ENCODE data around the gene MRPS25. TPM values are rescaled to one million over a fixed set of nuclear protein-coding genes. Genes with fewer than 3 reads are reported as not detected.

MRPS25 gene
- polyA plus RNA-seq, 3 donors: 61.5 to 107 (median 105) TPM

GRCh38 chr3:15091575-15091974 lies 26.5 kb upstream of the MRPS25 start:
- DNase-seq: no peak

DNA sequence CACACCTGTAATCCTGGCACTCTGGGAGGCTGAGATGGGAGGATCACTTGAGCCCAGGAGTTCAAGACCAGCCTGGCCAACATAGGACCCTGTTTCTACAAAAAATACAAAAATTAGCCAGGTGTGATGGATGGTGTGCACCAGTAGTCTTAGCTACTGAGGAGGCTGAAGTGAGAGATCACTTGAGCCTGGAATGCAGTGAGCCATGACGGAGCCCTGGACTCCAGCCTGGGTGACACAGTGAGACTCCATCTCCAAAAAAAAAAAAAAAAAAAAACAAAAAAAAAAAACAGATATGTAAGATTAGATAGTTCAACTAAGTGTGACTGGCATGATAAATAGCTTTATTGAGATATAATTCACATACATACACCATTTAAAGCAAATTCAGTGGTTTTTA lies 24.1 kb upstream of the MRPS25 start:
- no peak for DNase-seq

DNA sequence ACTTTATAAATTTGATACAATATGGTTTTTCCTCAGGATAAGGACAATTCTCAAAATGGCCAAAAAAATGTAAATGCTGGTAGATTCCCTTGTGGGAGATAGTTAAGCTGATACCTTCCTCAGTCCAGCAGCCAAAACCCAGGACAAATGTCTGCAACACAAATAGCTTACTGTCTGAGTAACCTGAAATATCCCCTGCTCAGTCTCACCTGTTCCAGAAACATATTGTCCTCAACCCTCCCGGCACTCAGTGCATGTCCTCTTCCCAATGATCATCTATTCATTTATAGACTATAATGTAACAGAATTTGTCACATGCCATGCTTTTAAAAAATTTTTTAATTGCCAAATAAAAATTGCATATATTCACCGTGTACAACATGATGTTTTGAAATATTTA lies 21.6 kb upstream of the MRPS25 start:
- no peak for DNase-seq

DNA sequence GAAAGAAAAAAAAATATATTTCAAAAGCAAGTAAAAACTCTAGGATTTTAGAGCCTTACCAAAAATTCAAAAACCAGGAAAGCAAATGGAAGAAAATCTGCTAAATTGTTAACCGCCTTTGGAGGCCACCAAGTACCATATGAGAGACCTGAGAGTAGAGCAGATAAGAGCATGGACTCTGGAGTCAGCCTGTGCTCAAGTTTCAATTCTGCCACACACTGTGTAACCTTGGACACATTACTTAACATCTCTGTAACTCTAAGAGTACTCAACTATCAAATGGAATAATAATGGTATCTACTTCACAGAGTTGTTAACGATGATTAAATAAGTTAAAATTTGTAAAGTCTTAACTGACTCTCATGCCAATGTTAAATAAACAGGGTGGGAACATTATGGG lies 21.1 kb upstream of the MRPS25 start:
- DNase-seq: no peak

GRCh38 chr3:15083252-15083651 lies 18.1 kb upstream of the MRPS25 start:
- DNase-seq: no peak

DNA sequence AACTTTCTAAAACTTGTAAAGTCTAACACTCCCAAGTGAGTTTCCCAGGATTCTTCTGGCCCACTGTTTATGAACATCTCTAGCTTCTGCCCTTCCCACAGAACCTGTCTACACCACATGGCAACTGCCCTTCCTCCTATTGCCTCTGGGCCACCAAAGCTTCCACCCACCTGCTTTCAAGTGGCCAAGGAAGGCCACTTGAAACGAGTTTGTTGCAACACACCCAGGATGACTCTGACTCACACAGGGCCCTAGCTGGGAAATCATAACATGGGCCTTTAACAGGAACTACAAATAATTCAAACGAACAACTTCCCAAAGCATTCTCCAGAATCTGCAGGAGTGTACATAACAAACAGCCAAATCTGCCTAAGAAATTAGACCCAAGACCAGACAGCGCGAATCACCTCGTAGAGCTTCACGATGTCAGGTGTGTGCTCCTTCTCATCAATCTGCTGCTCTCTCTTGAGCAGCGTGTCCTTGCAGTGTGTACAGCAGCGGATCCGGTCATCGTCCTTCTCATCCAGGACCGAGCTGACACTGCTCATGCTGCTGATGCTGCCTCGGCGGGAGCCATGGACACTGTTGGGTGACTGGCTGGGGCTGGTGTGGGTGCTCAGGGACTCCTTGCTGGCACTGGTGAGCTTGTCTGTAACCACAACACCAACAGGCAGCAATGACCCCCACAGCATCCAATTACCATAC lies 17.0 kb upstream of the MRPS25 start:
- no peak for DNase-seq

DNA sequence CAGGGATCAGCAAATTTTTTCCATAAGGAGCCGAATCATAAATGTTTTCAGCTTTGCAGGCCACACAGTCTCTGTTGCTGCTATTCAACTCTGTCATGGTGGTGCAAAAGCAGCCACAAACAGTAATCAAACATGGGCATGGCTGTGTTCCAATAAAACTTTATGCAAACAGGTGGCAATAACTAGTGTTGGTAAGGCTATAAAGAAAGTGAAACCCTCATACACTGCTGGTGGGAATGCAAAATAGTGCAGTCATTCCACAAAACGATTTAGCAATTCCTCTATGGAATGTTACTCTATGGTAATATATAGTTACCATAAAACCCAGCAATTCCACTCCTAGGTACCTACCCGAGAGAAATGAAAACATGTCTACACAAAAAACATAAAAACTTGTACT lies 14.0 kb upstream of the MRPS25 start:
- DNase-seq: no peak

DNA sequence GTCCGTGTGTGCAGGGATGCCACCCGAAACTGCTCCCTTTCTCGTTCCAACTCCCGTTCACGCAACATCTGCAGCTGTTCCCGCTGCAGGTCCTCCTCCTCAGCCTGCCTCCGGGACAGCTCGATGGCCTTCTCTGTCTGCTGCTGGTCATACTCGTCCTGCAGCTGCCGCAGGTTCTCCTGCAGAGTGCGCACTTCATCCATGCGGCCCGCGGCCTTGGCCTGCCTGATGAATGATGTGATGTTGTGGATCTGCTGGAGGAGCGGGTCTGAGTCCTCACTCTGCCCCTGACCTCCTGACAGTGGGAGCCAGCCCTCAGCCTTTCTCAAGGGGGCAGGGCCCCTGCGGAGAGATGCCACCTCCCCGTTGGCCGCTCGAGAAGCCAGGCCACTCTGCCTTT lies 9.4 kb upstream of the MRPS25 start:
- DNase-seq: no peak

DNA sequence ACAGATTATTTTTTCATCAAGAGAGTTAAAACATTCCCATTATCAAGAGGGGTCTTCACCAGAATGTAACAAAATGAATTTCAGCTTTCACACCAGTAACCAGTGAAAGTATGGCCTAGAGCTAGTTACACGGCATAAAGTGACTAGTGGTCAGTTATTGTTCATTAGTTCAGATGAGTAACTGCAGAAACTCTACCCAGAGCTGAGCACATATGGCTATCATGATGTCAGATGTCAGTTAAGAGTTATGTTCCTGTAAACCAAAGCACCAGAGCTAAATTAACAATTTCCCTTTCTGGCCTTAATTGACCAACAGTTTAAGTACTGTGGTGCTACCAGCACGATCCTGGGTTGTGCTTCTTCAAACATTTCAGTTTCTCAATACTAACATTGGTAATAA lies 6.6 kb upstream of the MRPS25 start:
- DNase-seq: no peak

DNA sequence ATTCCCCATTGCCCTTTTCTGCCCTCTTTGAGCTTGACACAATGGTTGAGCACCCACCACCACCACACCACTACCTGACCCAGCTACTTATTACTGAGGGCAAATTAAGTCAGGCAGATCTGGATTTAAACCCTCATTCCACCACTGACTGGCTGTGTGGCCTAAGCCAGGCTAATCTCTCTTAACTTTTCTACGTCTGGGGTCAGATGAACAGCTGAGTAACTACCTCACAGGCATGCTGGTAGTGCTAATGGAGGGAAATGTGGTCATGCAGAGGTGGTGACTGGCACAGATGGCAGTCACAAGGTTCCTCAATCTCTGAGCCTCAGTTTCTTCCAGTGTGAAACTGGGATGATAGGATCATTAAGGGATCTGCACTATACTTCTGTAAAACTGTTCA lies 4.3 kb upstream of the MRPS25 start:
- no peak for DNase-seq

DNA sequence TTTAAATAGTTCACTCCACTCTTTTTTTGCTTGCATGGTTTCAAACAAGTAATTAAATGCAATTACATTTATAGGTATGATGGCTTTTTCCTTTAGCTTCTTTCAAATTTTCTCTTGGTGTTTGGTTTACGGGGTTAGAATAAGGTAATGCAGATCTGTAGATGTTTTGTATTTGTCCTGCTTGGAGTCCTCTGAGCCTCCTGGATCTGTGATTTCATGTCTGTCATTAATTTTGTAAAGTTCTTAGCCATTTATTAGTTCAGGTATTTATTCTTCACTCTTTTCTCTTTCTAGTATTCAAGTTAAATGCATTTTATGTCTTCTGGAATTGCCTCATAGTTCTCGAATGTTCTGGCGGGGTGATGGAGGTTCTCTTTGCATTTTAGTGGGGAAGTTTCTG lies 1.4 kb upstream of the MRPS25 start:
- DNase-seq: no peak

DNA sequence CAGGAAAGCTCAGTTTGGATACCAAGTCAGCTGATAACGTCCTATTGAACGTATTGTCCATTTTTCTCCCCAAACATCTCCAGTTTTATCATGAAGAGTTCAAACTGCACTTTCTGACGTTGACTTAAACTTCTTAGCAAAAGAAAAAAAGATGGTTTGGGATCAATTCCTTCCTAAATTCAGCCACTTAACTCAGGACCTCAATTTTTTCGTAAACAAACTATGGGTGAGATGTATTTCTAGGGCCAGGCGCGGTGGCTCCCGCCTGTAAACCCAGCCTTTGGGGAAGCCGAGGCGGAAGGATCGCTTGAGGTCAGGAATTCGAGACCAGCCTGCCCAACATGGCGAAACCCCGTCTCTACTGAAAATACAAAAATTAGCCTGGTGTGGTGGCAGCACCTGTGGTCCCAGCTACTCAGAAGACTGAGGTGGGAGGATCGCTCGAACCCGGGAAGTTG lies 464 bp upstream of the MRPS25 start:
- DNase-seq: no peak

DNA sequence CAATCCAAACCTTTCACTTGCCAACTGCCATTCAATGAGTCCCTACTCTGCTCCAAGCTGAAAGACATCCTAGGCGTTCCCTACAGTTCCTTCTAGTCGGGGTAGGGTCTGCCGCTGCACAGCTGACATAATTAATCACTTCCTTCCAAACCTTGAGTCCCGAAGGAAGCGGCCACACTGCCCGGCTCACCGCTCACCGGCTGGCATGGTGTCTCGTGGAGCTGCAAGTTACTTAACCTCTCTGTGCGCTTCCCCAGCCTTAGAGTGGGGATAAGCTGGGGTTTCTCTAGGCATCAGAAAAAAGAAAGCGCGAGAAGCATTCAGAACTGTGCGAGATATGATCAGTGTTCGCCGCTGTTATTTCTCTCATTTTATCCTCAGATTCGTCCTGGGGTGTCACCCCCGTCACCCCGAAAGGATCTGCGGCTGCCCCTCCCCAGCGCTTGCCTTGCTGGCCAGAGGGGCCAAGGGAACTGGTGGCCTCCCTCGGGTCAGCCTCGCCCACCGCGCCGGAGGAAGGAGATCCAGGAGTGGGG lies 748 bp downstream of the MRPS25 start:
- DNase-seq: no peak

- no peak for DNase-seq
Measured at GRCh38 chr3:15063656-15064286, 1.3 kb downstream of the MRPS25 start.

DNA sequence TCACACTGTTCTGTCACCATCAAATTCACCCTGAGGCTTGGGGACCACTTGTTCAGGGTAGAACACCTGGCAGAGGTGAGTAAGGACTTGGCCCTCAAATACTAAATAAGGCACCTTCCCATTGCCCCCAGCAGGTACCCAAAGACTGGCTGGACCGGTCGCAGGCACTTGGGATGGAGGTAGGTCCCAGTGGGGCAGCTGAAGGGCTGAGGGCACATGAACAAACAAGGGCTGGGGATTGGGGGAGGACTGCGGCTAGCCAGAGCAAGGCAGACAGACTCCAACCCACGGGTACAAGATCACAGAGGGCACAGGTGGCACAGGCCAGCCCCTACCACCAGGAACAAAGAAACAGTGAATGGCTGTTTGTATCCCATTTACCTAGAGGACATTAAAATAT lies 1.9 kb downstream of the MRPS25 start:
- no peak for DNase-seq

DNA sequence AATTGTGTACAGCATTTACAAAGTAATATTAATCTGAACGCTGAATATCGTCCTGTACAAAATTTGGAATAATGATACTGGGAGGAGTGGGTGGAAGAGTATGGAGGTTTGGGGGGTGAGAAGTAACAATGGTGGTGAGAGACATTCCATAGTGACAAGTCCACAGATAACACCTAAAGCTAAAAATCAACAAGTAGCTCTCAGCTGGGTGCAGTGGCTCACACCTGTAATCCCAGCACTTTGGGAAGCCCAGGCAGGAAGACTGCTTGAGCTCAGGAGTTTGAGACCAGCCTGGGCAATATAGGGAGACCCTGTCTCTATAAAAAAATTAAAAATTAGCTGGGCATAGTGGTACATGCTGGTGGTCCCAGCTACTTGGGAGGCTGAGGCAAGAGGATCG lies 5.1 kb downstream of the MRPS25 start:
- DNase-seq: no peak

GRCh38 chr3:15056676-15057404 lies 8.3 kb downstream of the MRPS25 start:
- DNase-seq: no peak

GRCh38 chr3:15055019-15055557 lies 10.0 kb downstream of the MRPS25 start:
- DNase-seq: no peak

- DNase-seq: no peak
Measured at GRCh38 chr3:15053541-15053940, 11.6 kb downstream of the MRPS25 start.

- DNase-seq: no peak
Measured at GRCh38 chr3:15052335-15053242, 12.5 kb downstream of the MRPS25 start.

GRCh38 chr3:15051531-15051930 lies 13.6 kb downstream of the MRPS25 start:
- DNase-seq: no peak
